Measurements from ENCODE around the gene COL9A3. TPM values are rescaled to one million over a fixed set of nuclear protein-coding genes. Genes with fewer than 3 reads are reported as not detected.
A peak's percentile ranks its signal among the peaks of the same experiment; 100 is the strongest.

The COL9A3 gene
- total RNA-seq, 1 experiment from 2014 or later = 150 TPM

GRCh38 chr20:62824476-62825332 lies 7.9 kb downstream of the COL9A3 start:
- H2BK5ac ChIP-seq (ENCODE audit: insufficient read length, low read length) = no peak overlapping the region
- no peak overlapping the region for H3K18ac ChIP-seq (ENCODE audit: insufficient read length, low read depth, low read length)
- H2BK15ac ChIP-seq (ENCODE audit: low read depth, low read length) = no peak overlapping the region
- H4K91ac ChIP-seq (ENCODE audit: insufficient read length, low read depth, low read length) = no peak overlapping the region
- no peak overlapping the region for H2BK120ac ChIP-seq (ENCODE audit: low read depth, low read length, poor library complexity, severe bottlenecking)
- no peak overlapping the region for H3K14ac ChIP-seq (ENCODE audit: insufficient read depth, low read length)
- H3K4ac ChIP-seq (ENCODE audit: low read depth, low read length) = no peak overlapping the region
- Mint-ChIP-seq H3K9me3 (no peaks in the 10 kb centered on the region), H3K4me3 (no peak overlapping the region), H3K4me1 (peaks cover 10 to 11% of the 10 kb centered on the region in 2 experiments), H3K27me3 (ENCODE audit: low read depth) (no peaks in the 10 kb centered on the region), H3K36me3 (ENCODE audit: insufficient read depth in 1 of 3, low read depth in 3 of 3) (peaks cover 0 to 8% (median 0%) of the 10 kb centered on the region in 3 experiments; a peak in 2 of 7 replicates), H3K27ac (no peak overlapping the region)
- no peak overlapping the region for H3K4me2 ChIP-seq (ENCODE audit: insufficient read depth, insufficient read length, low read length)
- H3K27ac ChIP-seq (ENCODE audit: insufficient read length, low read depth, low read length) = no peak overlapping the region
- H3T11ph ChIP-seq (ENCODE audit: low read length) = no peak overlapping the region
- H2AK5ac ChIP-seq (ENCODE audit: insufficient read length, low read length) = no peak overlapping the region
- no peak overlapping the region for H3K56ac ChIP-seq (ENCODE audit: insufficient read length, low read depth, low read length)
- no CpG with 5 or more reads among the region's 36 CpGs for WGBS (ENCODE audit: extremely low coverage, insufficient read length, low lambda C conversion rate)
- H3K79me2 ChIP-seq (ENCODE audit: insufficient read depth, low read length) = no peaks in the 10 kb centered on the region
- H2BK20ac ChIP-seq (ENCODE audit: low read depth, low read length, poor library complexity, severe bottlenecking) = no peak overlapping the region
- no peak overlapping the region for H2BK12ac ChIP-seq (ENCODE audit: insufficient read length, low read depth, low read length)
- H3K27me3 ChIP-seq (ENCODE audit: insufficient read depth, low read length) = no peaks in the 10 kb centered on the region
- H4K5ac ChIP-seq (ENCODE audit: insufficient read length, low read depth, low read length) = no peak overlapping the region
- H3K9me3 ChIP-seq (ENCODE audit: control insufficient read depth, low read depth, low read length) = no peaks in the 10 kb centered on the region
- DNase-seq = peak; percentile 75
- H3K79me1 ChIP-seq (ENCODE audit: insufficient read depth, low read depth, low read length, poor library complexity, severe bottlenecking) = no peaks in the 10 kb centered on the region
- no peaks in the 10 kb centered on the region for H3K23me2 ChIP-seq (ENCODE audit: insufficient read length, low read depth, low read length, poor library complexity, severe bottlenecking)
- no peak overlapping the region for H4K8ac ChIP-seq (replicated peaks; ENCODE audit: insufficient read length, low read depth, low read length)
- no peaks in the 10 kb centered on the region for H4K20me1 ChIP-seq (ENCODE audit: control insufficient read depth, insufficient read depth, insufficient read length)
- H3K9ac ChIP-seq (ENCODE audit: extremely low read depth, insufficient read length, low read length) = no peak overlapping the region
- TF ChIP-seq, protein P1, sequence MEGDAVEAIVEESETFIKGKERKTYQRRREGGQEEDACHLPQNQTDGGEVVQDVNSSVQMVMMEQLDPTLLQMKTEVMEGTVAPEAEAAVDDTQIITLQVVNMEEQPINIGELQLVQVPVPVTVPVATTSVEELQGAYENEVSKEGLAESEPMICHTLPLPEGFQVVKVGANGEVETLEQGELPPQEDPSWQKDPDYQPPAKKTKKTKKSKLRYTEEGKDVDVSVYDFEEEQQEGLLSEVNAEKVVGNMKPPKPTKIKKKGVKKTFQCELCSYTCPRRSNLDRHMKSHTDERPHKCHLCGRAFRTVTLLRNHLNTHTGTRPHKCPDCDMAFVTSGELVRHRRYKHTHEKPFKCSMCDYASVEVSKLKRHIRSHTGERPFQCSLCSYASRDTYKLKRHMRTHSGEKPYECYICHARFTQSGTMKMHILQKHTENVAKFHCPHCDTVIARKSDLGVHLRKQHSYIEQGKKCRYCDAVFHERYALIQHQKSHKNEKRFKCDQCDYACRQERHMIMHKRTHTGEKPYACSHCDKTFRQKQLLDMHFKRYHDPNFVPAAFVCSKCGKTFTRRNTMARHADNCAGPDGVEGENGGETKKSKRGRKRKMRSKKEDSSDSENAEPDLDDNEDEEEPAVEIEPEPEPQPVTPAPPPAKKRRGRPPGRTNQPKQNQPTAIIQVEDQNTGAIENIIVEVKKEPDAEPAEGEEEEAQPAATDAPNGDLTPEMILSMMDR (conservative IDR thresholded peaks at IDR 0.05) = no peak
- no peaks in the 10 kb centered on the region; the same call in 1 of the 2 replicates for H3K4me1 ChIP-seq (ENCODE audit: insufficient read depth, low read length)
- no peak overlapping the region for H3K23ac ChIP-seq (ENCODE audit: insufficient read length, low read depth, low read length)
- H2AFZ ChIP-seq (ENCODE audit: low read length) = no peak overlapping the region

Data from H9 (cell line).